ENCODE results near the gene UBE2S.

GRCh38 chr19:55384131-55384919 is 23.3 kb downstream of the UBE2S start, which contains the start of gene TMEM238:
- no peak for TF ChIP-seq POLR2AphosphoS5 (IDR thresholded peaks at IDR 0.05; ENCODE audit: borderline replicate concordance, low read depth, low read length)
- no peak for TF ChIP-seq EZH2 (IDR thresholded peaks at IDR 0.05)
- no peak for TF ChIP-seq FOXP2 (optimal IDR thresholded peaks at IDR 0.05; ENCODE audit: control extremely low read depth, extremely low read length, insufficient read depth)
